HG02623 (cell line): ENCODE results near the gene COLQ.
"Not testable (repeated sequence)": the region's sequence is repeated elsewhere in the genome, so short reads cannot be mapped to it uniquely, and the experiment has no call there.

ENCODE experiments used
- ATAC-seq: cut with Tn5 transposase; IDR thresholded peaks from one replicate; pipeline ENCODE4 v1.9.1; 2021; ENCODE audit warnings: moderate library complexity; ENCODE audit not compliant: unreplicated experiment

The COLQ gene

DNA sequence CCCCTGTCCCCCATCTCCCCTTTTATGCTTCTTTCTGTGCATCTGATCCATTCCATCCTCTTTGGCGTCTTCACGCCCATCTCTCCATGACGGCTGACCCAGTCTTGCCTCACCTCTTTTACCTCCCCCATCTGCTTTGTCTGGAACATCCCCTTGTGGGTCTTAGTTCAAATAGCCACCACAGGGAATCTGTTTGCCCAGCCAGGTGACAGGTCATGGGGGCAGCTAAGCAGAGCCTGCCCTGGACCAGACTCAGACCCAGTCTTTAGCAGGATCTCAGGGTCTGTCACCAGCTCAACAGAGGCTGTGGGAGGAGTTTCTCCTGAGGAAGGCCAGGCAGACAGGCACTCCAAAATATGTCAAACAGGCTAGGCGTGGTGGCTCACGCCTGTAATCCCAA is 28.1 kb downstream of the COLQ start:
- no peak for ATAC-seq

DNA sequence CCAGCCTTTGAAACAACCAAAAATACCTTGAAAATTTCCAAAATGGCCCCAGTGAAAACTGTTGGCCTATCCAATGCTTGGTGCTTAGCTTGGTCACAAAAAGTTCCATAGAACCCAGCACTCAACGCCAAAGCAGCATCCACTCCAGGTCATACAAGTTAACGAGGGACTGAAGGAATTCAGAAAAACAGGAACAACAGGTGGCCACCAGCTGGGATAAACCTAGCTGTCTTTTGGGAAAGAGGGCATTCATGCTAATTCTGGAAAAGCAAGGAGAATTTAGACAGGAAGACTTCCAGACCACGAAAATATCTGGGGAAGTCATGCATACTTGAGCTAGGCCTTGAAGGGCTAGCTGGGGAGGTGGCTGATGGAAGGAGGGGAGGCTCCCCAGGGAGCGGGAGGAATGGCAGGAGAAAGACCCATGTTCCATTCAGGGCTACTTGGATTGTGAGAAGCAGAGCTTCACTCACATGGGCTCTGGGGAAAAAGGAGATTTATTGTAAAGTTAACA is 28.6 kb downstream of the COLQ start:
- no peak for ATAC-seq

DNA sequence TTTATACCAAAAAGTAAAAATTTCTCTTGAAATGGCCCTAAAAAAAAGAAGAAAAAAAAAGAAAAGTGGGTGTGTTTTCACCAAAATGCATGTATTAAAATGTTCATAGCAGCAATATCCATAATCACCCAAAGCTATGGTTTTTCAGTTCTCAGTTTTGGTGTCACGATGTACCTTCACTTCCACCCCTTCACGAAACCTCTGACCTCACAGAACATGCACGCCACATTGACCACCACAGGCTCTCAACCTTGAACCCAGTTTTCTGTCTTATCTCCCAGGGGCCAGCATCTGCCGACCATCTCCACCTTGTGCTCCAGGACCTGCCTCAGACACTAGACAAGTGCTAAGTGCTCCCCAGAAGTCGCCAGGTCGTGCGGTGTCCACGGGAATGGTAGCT is 30.4 kb downstream of the COLQ start:
- ATAC-seq: no peak

DNA sequence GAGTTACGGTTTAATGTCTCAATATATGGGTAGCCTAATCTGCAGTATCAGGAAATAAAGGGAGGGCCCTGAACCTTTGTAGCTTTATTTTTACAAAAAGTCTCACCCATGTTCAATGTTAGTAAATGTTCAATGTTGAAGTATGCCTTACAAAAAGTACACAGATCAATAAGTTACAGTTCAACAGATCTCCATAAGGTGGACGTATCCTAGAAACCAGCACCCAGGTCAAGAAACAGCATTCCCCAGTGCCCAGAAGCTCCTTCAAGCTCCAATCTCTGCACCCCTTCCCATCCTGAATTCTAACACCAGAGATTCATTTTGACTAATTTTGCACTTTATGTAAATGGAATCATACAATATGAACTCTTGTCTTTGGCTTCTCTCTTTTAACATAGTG is 31.3 kb downstream of the COLQ start:
- ATAC-seq: no peak

DNA sequence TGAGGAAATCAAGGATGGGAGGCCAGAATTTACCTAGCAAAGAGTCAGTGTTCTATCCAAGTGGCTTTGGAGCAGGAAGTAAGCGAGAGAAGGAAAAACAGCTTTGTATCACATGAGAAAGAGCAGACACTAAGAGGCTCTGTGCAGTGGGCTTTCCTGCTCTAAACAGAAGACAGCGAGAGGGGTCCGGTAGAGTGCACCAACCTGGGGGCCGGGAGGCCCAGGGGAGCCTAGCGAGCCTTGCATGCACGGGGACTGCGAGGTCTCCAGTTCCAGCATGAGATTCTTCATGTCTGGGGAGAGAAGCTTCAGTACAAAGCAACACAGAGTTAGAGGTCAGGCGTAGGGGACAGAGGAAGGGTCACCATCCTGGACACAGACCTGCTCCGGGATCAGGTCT is 33.5 kb downstream of the COLQ start:
- no peak for ATAC-seq

DNA sequence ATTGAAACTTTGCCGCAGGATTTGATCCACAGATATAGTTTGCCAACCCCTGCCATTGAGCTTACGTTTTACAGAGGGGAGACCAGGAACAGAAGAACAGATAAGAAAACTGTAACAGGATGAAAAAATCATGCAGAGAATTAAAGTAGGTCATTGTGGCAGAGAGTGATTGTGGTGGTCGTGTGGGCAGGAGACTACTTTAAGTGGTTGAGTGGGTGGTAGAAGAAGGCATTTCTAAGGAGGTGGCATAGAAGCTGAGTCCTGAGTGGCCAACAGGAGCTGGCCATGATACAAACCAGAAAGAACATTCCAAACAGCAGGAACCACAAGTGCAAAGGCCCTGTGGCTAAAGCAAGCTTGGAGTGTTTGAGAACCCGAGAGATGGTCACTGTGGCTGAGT is 34.5 kb downstream of the COLQ start:
- ATAC-seq: no peak

DNA sequence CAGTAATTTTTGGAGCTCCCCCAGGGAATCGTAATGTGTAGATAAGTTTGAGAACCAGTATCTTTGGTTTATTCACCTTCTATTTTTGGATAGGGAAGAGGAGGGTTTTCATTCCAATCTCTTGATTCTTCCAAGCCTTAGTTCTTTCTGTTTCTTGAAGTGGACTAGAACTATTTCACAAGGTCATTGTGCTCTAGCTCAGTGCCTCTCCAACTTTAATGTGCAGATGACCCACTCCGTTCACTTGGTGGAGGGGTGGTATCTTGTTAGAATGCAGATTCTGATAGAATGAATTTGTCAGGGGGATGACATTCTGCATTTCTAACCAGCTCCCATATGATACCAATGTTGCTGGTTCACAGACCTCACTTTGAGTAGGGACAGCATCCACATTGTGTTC is 35.5 kb downstream of the COLQ start:
- ATAC-seq: no peak

DNA sequence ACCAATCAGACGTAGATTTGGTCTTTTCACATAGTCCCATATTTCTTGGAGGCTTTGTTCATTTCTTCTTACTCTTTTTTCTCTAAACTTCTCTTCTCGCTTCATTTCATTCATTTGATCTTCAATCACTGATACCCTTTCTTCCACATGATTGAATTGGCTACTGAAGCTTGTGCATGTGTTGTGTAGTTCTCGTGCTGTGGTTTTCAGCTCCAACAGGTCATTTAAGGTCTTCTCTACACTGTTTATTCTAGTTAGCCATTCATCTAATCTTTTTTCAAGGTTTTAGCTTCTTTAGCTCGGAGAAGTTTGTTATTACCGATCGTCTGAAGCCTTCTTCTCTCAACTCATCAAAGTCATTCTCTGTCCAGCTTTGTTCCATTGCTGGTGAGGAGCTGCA is 37.0 kb downstream of the COLQ start:
- not testable (repeated sequence) for ATAC-seq

DNA sequence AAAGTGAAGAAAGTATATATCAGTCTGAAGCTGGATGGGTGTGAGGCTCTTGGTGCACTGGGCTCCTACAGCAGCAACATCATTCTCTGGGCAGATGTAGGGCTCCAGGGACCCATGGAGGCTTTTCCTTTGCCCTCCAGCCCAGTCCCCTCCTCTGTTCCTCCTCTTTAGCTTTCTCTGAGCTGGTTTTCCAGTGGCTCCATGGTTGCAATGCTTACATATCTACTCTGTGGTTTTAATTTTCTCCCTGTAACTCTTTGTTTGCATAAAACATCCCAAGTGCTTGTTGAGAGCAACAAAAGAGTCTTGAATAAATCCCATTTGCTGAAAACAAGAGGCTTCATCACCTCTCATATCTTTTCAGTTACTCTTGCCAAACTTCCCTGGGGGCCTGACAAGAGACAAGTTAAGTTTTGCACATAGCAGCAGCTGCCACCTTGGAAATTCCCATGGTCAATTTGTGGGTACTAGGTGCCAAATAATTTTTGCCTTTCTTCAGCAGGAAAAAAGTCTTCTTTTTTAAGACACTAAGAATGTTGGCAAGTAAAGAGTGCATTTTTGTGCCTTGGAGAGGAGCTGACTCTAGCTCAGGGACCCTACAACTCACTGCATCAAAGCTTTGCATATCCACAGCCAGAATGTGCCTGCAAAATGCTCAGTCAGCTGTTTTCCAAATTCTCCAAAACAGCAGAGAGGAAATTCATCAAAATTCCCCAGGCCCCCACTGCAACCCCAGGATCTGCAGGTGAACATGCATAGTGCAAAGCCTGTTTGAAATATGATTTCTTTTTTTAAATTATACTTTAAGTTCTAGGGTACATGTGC is 41.9 kb downstream of the COLQ start:
- ATAC-seq: no peak

DNA sequence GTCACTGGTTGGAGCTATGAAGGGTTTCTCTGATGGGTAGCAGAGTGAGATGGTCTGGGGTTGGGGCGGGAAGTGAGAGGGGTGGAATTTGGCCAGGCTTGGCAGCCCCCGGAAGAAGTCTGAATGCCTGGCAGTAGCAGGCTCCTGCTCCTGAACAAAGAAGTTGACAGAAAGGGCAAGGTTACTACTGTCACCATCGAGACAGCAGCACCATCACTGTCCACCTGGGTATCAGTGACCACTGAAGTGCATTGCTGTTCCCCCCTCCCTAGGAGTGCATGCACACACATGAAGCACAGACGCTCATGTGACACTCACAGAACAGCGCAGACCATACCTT is 42.9 kb downstream of the COLQ start:
- ATAC-seq: no peak

DNA sequence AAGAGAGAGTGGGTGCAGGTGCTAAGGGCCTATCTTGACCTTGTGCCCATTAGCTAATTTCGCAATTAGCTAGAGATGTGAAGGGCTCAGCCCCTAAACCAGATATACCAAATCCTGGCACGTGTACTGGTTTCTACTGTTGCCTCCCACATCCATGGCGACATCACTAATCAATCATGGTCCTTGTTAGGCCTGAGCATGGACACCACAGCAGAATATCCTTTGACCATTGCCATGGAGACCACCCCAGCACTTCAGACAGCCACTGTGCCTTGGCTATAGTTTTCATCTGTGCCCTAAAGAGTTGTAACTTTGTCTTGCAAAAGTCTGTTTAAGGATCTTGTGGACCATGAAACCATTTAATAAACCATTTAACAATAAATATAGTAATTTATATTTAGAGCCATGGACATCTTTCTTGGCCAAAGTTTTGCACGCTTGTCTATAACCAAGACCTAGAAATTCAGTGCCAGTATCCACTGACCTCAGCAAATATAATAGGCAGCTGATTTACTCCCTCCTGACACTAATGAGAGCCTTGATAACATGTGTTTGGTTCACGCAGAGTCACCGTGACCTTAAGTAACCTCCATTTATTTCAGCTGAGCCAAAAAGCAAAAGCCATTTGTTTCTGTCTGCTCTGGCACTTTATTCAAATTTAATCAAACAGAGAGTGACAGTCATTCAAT is 43.4 kb downstream of the COLQ start:
- no peak for ATAC-seq

DNA sequence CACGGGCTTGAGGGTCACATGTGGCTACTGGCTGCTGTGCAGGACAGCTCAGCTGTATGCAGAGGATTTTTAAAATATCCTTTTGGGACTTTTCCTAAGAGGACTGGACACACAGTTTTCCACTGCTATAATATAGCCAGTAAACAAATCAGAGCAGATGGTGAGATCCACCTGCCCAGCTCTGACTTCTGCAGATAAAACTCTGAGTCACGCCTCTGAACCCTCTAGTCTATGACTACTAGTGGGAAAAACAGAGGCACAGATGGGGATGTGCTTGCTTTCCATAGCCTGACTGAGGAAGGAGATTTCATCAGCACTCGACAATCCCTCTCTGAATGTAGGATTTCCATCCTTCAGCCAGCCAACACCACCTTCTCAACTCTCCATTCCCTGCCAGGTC is 45.1 kb downstream of the COLQ start:
- no peak for ATAC-seq

DNA sequence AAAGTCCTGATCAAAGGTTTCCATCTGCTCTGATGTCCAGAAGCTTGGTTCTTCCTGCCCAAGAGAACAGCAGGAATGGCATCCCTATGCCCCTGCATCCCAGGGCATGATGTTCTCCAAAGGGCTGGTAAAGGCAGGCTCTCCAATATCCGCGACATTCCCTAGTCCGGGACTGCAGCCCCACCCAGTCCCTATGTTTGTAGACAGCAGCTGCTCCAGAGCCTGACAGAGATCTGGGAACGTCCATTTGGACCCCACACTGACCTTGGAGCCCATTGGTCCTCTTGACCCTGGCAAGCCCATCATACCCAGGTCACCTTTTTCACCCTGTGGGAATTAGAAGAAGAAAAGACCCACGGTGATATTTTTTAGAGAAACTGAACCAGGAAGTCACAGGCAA is 46.3 kb downstream of the COLQ start:
- ATAC-seq: no peak

DNA sequence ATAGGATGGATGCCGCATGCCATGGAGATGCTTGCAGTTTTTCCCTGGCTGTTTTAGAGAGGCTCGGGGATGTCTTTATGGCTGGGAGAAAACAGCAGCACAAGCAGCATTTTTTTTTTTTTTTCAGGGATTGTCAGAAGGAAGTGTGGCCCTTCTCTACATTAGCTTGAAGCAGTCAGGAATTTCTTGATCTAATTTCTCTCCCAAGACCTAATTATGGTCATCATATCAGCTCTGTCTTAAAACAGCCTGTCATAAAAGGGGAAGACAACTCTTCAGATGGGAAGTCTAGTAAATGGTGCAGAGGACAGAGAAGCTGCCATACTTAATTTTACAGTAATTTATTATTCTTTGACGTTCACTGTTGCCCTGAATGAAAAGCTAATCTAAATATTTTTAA is 49.6 kb downstream of the COLQ start:
- no peak for ATAC-seq

DNA sequence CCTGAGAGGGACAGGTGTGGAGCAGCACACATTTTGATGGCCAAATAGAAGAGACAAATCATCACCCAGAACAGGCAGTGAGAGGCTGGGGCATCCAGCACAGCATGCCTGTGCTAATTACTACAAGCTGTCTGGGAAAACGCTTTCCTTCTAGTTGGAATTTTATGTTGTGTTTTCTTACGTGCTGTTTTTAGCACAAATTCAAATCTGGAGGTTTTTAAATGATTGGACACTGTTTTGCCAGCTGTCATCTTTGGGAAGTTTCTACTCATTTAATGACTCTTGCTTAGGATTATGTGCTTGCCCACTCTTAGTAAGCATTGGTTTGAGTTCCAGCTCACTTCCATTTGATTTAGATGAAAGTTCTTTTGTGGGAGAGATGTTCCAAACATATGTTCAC is 50.7 kb downstream of the COLQ start:
- no peak for ATAC-seq

DNA sequence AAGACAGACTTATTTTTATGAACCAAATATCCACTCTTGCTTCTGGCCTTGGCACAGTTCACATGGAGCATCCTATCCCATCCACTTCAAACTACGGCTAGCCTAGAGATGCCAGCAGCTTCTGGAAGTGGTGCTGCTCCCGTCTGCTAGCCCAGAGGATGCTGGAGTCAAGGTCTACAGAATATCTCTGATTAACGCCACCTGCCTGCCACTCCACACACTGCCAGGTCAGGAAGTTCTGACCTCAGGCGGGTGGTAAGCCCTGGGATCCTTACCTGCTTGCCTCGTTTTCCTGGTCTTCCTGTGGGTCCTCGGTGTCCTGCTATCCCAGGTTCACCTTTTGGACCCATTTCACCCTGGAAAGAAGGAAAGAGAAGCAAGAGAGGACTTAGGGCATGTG is 51.2 kb downstream of the COLQ start:
- ATAC-seq: no peak

DNA sequence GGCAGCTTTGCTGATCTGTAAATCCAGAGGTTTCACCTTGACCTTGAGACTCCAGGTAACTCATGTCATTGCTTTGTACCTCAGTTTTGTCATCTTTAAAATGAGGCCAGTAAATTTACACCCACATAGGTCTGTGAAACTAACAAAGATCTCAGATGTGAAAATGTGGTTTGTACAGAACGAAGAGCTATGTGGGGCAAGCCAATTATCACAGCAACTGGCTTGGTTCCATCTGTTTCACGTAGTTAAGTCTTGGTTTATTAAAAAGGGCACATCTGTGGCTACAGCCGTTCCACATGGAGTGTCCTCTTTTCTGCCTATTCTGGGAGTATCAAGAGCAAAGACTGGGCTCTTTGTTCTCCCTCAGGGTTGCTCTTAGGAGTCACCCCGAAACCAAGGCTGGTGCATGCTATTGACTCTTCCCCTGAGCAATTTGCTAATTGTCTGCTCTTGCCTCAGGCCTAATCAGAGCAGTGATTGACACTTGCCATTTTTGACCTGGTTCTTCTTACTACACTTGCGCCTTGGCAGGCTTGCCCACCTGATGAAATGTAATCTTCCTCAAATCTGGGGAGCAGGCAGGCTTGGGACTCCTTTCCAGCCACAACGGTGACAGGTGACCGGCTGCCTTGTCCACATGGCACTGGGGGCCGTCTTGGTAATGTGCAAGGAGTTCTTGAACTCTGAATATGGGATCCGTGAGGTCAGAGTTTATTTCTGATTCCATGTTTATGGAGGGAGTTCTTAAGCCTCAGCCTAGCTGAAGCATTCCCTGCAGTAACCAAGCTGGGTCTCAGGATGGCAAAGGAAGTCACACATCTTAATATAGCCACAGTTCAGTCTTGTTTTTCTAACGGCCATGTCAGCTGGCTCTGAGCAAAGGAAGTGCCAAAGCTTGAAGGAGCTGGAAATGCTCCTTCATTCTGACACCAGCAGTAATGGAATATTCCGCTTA is 54.0 kb downstream of the COLQ start:
- no peak for ATAC-seq

DNA sequence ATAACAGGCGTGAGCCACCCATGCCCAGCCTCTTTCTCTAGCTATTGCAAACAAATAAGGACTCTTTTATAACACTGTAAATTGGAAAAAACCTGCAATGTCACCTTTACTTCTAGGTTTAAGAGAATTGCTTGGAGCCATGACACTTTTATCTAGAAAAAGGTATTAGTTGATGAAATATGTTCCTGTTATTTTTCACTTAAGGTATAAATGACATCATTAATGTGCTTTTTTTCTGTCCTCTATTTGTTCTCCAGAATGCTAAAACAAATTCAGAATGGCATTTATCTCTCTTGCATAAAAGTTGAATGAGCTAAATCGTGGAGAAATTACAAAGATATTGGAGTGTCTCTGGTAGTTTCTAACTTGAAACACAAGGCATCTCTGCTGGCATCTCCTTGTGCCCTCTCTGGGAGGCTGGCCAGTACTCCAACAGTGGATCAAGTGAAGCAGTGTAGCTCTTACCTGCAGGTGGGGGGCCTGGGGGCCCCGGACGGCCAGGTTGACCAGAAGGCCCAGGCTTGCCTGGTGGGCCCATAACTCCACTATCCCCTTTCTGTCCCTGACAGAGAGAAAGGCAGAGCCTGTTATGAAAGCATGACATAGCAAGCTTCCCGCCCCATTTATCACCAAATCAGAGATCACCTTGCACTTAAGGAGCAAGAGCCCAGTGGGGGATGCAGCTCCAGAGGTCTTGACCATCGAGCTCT is 55.5 kb downstream of the COLQ start:
- ATAC-seq: no peak

DNA sequence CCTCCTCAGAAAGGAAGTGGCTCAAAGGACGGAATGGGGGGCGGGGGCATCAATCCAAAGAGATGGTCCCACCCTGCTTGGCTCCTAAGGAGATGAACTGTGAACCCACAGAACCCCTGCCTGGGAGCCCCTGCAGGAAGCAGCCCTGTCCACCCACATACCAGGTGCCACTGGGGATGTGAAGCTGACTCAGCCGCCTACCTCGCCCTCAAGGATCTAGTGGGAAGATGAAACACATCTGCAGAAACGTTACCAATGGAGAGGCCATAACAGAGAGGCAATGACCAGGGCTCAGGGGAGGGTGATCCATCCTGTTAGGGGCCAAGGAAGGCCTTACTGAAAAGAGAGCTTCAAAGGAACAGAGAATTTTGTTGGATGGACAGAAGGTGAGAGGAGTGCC is 59.1 kb downstream of the COLQ start:
- ATAC-seq: no peak

DNA sequence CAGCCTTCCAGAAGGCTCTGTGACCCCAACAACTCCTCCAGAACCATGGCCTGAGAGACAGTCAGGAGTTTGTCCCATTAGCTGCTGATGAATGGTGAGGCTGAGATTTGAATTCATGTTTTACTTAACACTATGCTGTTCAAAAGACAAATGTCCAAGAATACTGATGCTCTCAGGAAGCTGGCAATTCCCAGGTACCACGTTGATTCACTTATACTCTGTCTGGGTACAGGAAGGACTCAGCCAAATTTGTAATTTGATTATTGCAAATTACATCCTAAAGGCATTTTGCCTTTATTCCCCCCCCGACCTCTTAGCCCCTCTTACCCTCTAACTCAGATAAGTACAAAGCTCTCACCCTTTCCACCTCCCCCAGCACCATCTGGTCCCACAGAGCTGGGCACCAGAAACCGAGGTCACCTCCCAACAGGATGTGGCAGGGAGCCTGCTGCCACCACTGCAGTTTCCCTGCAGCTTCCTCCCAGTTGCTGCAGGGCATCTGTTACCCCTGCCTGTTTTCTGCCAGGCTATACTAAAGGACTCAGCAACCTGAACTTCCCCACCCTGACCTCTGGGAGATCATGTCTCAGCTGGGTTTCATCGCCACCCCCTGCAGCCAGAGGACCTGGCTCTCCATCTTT is 60.5 kb downstream of the COLQ start:
- no peak for ATAC-seq
